Activated T-helper 17 cell treated with anti-CD3 and anti-CD28 coated beads, Interleukin-2, amount 50 U/mL, for 72 hours (primary cell): ENCODE results near the gene SORCS2. TPM values are rescaled to one million over a fixed set of nuclear protein-coding genes. Genes with fewer than 3 reads are reported as not detected.
A peak's percentile ranks its signal among the peaks of the same experiment; 100 is the strongest.

ENCODE experiments used
- ATAC-seq: fragments of 150-1000 bp; cut with Tn5 transposase; replicated peaks from 2 replicates; pipeline ENCODE4 v1.10.0; 2021; ENCODE audit warnings: mild to moderate bottlenecking, moderate library complexity
- H3K27ac Mint-ChIP-seq: one replicate; pipeline ENCODE4 v1.8.0; 2022; ENCODE audit warnings: mixed read lengths
- H3K27me3 Mint-ChIP-seq: one replicate; pipeline ENCODE4 v1.8.0; 2022; ENCODE audit warnings: mixed read lengths
- H3K36me3 Mint-ChIP-seq: one replicate; pipeline ENCODE4 v1.8.0; 2022; ENCODE audit warnings: low read depth, mild to moderate bottlenecking, mixed read lengths
- H3K4me1 Mint-ChIP-seq: one replicate; pipeline ENCODE4 v1.8.0; 2022; ENCODE audit warnings: mixed read lengths
- H3K4me3 Mint-ChIP-seq: one replicate; pipeline ENCODE4 v1.8.0; 2022; ENCODE audit warnings: mild to moderate bottlenecking, mixed read lengths
- H3K9me3 Mint-ChIP-seq: one replicate; pipeline ENCODE4 v1.8.0; 2022; ENCODE audit warnings: mixed read lengths
- total RNA-seq, 2 donors: library from RNA; stranded (reverse); gene quantifications; one replicate each; pipeline ENCODE4 v1.2.3, GENCODE V29; 2022

Gene SORCS2
- total RNA-seq, 2 donors from 2014 or later: 0.04 to 0.26 TPM

- Mint-ChIP-seq H3K36me3 (no peaks in the 10 kb centered on the region), H3K27me3 (no peaks in the 10 kb centered on the region), H3K27ac (no peak overlapping the region), H3K4me3 (no peak overlapping the region), H3K4me1 (peaks cover 12% of the 10 kb centered on the region), H3K9me3 (no peaks in the 10 kb centered on the region)
- ATAC-seq: no peak
These were observed 460.1 kb downstream of the SORCS2 start for GRCh38 chr4:7652451-7652881.

GRCh38 chr4:7652906-7653305, 460.6 kb downstream of the SORCS2 start:
- ATAC-seq: no peak
- Mint-ChIP-seq H3K27me3 (no peaks in the 10 kb centered on the region), H3K4me1 (peaks cover 12% of the 10 kb centered on the region), H3K4me3 (no peak overlapping the region), H3K36me3 (no peaks in the 10 kb centered on the region), H3K9me3 (no peaks in the 10 kb centered on the region), H3K27ac (no peak overlapping the region)

GRCh38 chr4:7653510-7654369, 461.4 kb downstream of the SORCS2 start:
- Mint-ChIP-seq H3K27me3 (no peaks in the 10 kb centered on the region), H3K4me3 (no peak overlapping the region), H3K9me3 (no peaks in the 10 kb centered on the region), H3K36me3 (no peaks in the 10 kb centered on the region), H3K27ac (no peak overlapping the region), H3K4me1 (peaks cover 12% of the 10 kb centered on the region)
- ATAC-seq: no peak

DNA sequence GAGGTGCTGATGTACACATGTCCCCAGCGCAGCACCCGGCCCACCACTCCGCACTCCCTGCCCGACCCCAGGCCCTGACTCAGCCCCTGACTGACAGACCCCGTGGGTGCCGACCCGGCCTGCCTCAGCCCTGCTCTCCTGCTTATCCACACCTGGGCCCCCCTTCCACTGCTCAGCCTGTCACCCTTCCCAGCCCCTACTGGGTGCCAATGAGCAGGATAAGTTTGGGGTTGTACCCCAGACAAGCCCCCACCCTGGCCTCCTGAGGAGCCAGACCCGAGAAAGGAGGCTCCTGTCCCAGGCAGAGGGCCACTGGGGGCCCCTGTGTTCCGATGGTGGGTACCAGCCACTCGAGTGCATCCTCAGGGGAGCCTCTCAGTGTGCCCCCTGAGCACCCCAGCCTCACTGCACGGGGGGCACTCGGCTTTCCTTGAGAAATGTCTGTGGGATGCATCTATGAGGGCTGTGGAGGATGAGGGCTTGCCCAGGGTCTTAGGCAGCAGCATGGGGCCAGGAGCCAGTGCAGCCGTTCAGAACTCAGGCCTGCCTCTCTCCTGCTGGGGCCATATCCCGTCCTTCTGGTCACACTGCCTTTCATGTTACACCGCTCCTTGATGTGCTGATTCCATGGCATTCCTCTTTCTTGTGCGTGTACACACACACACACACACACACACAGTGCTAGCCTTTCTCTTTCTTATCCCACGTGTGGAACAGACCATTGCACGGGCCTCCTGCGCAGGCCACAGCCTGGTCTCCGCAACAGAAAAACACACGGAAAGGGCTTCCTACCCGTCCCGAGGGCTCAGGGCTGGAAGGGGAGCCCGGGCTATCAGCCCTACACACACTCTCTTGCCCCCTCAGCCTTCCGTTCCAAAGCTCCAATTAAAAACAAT, 462.5 kb downstream of the SORCS2 start:
- H3K9me3 Mint-ChIP-seq: no peaks in the 10 kb centered on the region
- no peaks in the 10 kb centered on the region for H3K27me3 Mint-ChIP-seq
- H3K4me3 Mint-ChIP-seq: no peak overlapping the region
- H3K36me3 Mint-ChIP-seq: no peaks in the 10 kb centered on the region
- ATAC-seq: no peak
- H3K4me1 Mint-ChIP-seq: peaks cover 5% of the 10 kb centered on the region
- no peak overlapping the region for H3K27ac Mint-ChIP-seq

- H3K4me3 Mint-ChIP-seq: no peak overlapping the region
- no peaks in the 10 kb centered on the region for H3K27me3 Mint-ChIP-seq
- no peaks in the 10 kb centered on the region for H3K4me1 Mint-ChIP-seq
- H3K27ac Mint-ChIP-seq: no peak overlapping the region
- no peak for ATAC-seq
- no peaks in the 10 kb centered on the region for H3K36me3 Mint-ChIP-seq
- no peaks in the 10 kb centered on the region for H3K9me3 Mint-ChIP-seq
These were observed 463.3 kb downstream of the SORCS2 start for GRCh38 chr4:7655511-7656243.

DNA sequence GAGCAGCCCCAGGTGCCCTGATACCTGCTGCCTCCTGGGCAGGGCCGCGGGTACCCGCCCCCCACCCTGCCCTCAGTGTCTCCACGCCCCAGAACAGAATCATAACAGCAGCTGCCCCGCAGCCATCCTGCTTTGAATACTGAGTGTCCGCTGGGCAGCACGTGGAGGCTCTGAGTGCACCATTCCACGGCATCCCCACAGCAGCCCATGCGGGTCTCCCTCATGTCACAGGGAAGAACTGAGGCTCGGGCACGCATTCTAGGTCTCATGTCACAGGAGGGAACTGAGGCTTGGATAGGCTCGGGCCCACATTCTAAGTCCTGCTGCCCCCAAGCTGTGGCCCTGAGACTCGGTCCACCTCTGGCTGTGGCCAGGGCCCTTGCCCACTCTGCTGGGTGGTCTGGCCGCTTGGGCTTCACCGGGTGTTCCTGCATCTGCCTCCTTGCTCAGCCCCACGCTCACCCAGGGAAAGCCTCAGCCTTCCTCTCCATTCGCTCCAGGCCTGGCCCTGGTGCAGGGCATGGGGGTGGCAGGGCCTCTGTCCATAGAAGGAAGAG, 464.0 kb downstream of the SORCS2 start:
- Mint-ChIP-seq H3K4me3 (no peak overlapping the region), H3K9me3 (no peaks in the 10 kb centered on the region), H3K27ac (no peak overlapping the region), H3K4me1 (no peaks in the 10 kb centered on the region), H3K27me3 (no peaks in the 10 kb centered on the region), H3K36me3 (no peaks in the 10 kb centered on the region)
- ATAC-seq: no peak

DNA sequence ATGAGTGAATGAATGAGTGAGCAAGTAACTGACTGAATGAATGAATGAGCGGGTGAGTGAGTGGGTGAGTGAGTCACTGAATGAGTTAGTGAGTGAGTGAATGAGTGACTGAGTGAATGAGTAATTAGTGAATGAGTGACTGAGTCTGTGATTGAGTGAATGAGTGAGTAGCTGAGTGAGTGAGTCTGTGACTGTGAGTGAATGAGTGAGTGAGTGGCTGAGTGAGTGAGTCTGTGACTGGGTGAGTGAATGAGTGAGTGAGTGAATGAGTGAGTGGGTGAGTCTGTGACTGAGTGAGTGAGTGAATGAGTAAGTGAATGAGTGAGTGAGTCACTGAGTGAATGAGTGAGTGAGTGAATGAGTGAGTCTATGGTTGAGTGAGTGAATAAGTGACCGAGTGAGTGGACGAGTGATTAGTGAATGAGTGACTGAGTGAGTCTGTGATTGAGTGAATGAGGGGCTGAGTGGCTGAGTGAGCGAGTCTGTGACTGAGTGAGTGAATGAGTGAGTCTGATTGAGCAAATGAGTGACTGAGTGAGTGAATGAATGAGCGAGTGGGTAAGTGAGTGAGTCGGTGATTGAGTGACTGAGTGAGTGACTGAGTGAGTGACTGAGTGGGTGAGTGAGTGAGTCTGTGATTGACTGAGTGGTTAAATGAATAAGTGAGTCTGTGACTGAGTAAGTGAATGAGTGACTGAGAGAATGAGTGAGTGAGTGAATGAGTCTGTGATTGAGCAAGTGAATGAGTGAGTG, 465.4 kb downstream of the SORCS2 start:
- H3K27me3 Mint-ChIP-seq: no peaks in the 10 kb centered on the region
- H3K9me3 Mint-ChIP-seq: peaks cover under 1% of the 10 kb centered on the region
- no peaks in the 10 kb centered on the region for H3K36me3 Mint-ChIP-seq
- peak; percentile 76 for ATAC-seq
- no peaks in the 10 kb centered on the region for H3K4me1 Mint-ChIP-seq
- no peak overlapping the region for H3K4me3 Mint-ChIP-seq
- H3K27ac Mint-ChIP-seq: no peak overlapping the region

DNA sequence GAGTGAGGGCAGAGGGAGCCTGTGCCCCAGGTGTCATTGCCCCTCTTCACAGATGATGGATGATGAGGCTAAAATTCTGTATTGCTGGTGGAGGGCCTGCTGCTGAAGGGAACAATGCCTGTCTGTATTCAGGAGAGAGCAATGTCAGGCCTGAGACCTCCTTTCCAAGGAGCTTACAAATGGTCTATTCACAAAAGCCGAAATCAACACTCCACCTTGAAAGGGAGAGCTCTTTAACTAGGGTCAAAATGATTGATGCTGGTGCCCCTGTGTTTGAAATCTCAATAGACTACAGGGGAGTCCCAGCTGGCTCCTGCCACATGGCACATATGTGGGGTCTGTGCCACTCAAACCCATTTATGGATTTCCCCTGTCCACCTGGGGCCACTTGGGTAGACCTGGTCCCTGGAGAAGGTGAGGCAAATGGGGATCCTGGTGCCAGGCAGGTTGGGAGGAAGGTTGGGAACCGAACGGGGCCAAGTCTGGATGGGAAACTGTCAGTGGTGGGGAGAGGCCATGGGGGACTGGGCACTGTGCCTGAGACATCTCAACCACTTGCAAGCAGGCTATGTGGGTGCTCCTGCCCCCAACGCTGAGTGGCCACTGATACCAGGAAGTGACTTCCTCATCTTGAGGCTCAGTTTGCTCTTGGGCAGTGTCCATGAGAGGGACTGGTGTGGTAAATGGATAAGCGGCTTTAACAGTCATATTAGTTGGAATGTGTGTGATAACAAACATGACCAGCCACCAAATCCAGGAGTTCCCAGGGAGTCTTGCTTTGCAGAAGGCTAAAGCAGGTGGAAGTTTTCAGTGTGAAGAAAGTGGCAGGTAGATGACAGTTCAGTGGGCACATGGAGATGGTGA, 466.2 kb downstream of the SORCS2 start:
- no peak for ATAC-seq
- Mint-ChIP-seq H3K27me3 (no peaks in the 10 kb centered on the region), H3K27ac (no peak overlapping the region), H3K4me1 (no peaks in the 10 kb centered on the region), H3K4me3 (no peak overlapping the region), H3K36me3 (no peaks in the 10 kb centered on the region), H3K9me3 (peaks cover 5% of the 10 kb centered on the region)

GRCh38 chr4:7659429-7660175, 467.3 kb downstream of the SORCS2 start:
- Mint-ChIP-seq H3K9me3 (peaks cover 5% of the 10 kb centered on the region), H3K36me3 (no peaks in the 10 kb centered on the region), H3K4me1 (no peaks in the 10 kb centered on the region), H3K27ac (no peak overlapping the region), H3K27me3 (no peaks in the 10 kb centered on the region), H3K4me3 (no peak overlapping the region)
- ATAC-seq: no peak

- H3K36me3 Mint-ChIP-seq: no peaks in the 10 kb centered on the region
- H3K27ac Mint-ChIP-seq: no peak overlapping the region
- H3K9me3 Mint-ChIP-seq: peaks cover 5% of the 10 kb centered on the region
- H3K4me1 Mint-ChIP-seq: no peaks in the 10 kb centered on the region
- H3K4me3 Mint-ChIP-seq: no peak overlapping the region
- peaks cover 3% of the 10 kb centered on the region for H3K27me3 Mint-ChIP-seq
- ATAC-seq: no peak
These were observed 468.1 kb downstream of the SORCS2 start for GRCh38 chr4:7660176-7661039.

DNA sequence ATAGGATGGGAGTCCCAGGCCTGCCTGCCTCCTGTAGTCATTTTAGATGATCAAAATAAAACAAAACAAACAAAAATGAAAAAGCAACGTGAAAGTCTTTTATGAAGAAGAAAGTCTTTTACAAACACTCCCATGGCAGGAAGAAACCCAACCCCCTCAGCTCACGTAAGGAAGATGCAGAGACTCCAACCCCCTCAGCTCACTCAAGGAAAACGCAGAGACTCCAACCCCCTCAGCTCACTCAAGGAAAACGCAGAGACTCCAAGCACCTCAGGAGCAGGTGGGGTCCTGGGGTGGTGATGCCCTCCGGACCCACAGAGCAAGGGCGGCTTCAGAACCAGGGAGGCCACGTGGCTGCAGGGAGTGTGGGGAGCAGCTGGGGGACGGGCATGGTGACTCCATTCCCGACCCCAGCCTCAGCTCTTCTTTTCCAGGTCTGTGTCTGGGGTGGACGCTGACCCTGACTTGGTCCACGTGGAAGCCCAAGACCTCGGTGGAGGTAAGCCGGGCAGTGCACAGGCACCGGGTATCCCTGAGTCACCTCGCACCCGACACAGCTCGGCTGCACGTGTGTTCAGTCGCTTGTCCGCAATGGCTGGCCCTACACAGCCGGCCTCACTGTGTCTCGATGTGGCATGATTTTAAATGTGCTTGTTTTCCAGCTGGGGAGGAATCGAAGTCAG, 468.9 kb downstream of the SORCS2 start:
- H3K27ac Mint-ChIP-seq: no peak overlapping the region
- H3K36me3 Mint-ChIP-seq: no peaks in the 10 kb centered on the region
- H3K4me1 Mint-ChIP-seq: no peaks in the 10 kb centered on the region
- H3K9me3 Mint-ChIP-seq: peaks cover 5% of the 10 kb centered on the region
- no peak for ATAC-seq
- H3K27me3 Mint-ChIP-seq: peaks cover 8% of the 10 kb centered on the region
- no peak overlapping the region for H3K4me3 Mint-ChIP-seq
